Activated T-cell treated with anti-CD3 and anti-CD28 coated beads for 4 hours (primary cell): ENCODE results near the gene TGIF1.

Experiments
- DNase-seq: peaks from one replicate; pipeline ENCODE4 v3.0.0-alpha.2; 2020

The TGIF1 gene

GRCh38 chr18:3489462-3489861 is 39.5 kb downstream of the TGIF1 start:
- DNase-seq = no peak

GRCh38 chr18:3491981-3492555 is 42.1 kb downstream of the TGIF1 start:
- DNase-seq = no peak

DNA sequence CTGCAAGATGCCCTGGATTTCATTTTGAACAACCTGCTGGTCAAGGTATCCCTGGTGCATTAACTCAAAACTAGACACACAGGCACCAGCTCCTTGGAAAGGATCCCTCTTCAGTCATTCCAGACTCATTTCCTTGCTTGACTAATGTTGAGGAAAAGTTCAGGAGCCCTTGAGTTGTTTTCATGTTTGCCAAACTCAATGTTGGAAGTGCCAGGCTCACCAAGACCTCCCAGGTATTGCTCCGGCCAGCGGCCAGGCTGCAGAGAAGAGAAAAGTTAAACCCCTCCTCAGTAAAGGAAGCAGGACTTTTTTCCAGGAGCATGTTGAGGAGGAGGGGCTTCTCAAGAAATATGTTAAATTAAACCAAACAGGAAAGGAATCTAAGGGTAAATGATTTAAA is 42.7 kb downstream of the TGIF1 start:
- no peak for DNase-seq

- no peak for DNase-seq
These were observed 43.7 kb downstream of the TGIF1 start for GRCh38 chr18:3493501-3494244.

- no peak for DNase-seq
These were observed 44.2 kb downstream of the TGIF1 start for GRCh38 chr18:3494245-3494526.

GRCh38 chr18:3494569-3494968 is 44.6 kb downstream of the TGIF1 start:
- no peak for DNase-seq

GRCh38 chr18:3495691-3496430 is 45.9 kb downstream of the TGIF1 start:
- DNase-seq = no peak

DNA sequence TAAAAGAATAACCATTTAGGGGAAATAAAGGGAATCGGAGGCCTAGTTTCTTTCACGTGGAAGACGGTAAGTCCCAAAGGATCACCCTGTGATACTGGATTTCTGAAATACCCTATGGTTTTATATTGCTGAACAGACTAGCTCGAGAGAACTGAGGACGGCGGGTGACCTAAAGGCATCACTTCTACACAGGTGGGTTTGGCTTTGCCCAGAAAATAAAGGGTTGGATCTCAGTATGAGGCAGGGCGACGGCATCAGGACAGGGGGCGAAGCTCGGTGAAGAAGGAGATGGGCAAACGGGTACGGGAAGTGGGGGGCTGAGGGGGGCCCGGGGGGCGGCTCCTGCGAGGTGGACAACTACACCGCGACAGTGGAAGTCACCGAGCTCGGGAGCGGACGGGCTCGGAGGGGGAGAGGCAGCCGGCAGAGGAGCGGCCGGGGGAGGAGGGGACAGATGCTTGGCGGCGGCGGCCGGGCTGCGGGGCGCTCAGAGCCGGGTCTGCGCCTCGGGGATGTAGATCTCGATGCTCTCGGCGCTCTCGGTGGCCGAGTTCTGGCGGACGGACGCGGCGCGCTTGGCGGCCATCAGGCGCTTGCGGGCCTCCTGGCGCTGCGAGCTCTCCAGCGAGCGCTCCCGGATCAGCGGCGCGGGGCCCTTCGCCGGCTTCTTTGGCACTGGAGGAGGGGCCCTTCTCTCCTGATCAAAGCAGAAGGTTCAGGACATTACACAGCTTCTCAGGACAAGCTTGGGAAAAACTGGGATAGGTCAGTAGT is 48.9 kb downstream of the TGIF1 start:
- DNase-seq = no peak

DNA sequence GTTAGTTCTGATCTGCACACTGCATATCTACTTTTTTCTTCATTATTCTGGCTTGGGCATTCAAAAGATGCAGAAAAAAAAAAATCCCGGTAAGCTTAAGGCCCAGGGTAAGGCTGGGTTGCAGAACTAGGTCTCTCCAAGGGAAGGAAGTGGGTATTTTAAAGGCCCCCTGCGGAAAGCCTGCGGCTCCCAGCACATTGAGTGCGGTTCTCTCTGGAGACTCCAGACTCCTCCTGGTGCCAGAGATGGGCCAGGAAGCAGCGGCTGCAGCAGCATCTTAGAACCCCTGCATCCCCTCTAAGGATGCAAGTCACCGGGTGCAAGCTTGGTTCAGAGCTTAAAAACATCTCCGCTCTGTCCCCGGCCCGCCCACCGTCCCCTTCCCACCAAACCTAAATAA is 49.5 kb downstream of the TGIF1 start:
- DNase-seq = no peak

DNA sequence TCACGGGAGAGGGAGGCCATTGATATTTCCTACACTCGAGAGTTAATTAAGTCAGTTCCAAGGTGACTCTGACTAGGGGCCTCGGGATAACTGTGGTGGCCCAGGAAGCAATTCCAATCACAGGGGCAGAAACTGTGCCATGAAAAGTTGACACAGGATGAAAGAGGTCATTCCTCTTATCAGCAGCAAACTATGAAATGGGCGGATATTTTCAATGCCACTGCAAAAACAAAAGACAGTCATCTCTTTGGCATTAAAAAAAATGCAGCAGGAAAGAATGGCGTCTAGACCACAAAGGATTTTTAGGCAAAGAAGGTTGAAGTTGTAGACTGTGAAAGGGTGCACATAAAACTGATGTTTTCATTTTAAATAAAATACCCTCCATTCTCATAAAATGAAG is 50.0 kb downstream of the TGIF1 start:
- no peak for DNase-seq

DNA sequence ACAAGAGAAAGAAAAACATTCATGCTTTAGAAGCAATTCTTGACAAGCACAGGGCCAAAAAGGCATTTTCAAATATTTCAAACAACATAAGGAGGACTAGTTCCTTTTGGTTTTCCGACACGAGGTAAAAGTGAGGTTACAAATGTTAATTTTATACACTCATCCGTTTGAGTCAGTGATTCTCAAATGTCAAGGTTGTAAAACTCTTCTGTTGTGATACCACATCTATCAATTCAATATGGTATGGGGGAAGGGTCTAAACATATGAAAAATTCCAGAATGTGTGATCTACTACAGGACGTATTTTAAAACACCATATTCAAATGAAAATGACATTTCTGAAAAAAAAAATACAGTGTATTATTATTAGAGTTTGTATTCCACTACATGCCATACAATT is 52.7 kb downstream of the TGIF1 start:
- DNase-seq = no peak

- no peak for DNase-seq
These were observed 54.7 kb downstream of the TGIF1 start for GRCh38 chr18:3504637-3505036.

- DNase-seq = no peak
These were observed 58.9 kb downstream of the TGIF1 start for GRCh38 chr18:3508576-3509549.
